Activated T-cell treated with anti-CD3 and anti-CD28 coated beads for 48 hours (primary cell): ENCODE measurements around the gene SPATA18.
"Not testable (repeated sequence)": the region's sequence is repeated elsewhere in the genome, so short reads cannot be mapped to it uniquely, and the experiment has no call there.

Experiments used
- DNase-seq: peaks from one replicate; pipeline ENCODE4 v3.0.0-alpha.2; 2020; ENCODE audit warnings: low read depth

The SPATA18 gene

DNA sequence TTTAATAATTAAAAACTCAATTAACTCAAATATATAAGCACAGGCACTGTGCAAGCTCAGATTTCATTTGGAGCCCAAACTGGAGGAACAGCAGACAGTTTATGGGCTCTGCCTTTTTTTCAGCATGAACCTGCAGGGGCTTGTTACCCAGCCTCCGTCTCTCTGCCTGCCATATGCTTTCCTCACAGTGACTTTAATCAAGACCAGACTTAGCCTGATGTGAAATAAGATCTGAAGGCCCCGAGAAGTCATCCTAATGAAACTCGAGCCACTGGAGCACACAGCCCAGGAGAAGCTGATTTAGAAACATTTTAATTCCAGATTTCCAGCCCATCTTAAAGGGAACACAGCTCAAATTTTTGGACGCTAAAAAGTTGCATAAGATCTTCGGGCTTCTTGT, 55.6 kb downstream of the SPATA18 start:
- DNase-seq, result no peak

DNA sequence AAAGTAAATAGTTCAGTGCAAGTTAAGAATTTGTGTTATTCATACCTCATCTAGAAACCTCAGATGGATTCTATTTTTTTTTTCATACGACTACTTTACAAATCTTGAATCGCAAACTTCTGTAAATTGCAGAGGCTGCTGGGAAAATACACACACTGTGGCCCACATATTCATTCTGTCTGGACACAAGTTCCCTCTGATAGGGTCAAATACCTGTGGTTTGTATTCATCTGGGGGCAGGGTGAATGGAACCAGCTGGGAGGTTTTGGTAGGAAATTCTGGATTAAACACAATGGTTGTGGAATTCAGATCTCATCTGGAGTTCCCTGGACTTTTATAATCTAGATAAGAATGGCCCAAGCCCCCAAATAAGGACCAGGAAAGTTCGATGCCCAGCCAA, 56.2 kb downstream of the SPATA18 start:
- DNase-seq, result no peak

- no peak for DNase-seq
Measured at GRCh38 chr4:52107745-52108144, 56.6 kb downstream of the SPATA18 start.

DNA sequence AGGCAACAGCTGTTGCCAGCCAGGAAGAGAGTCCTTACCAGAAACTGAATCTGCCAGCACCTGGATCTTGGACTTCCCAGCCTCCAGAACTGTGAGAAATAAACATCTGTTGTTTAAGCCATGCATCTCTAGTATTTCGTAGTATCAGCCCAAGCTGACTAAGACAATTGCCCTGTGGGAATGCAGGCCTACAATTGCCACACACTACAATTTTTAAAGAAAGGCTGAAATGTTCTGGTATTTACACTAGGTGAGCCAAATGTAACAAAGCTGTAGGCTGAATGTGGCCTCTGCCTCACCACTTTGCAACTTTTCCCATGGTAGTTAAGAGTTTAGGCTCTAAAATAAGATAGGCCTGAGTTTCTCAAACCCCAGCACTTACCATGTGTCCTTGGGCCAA, 59.1 kb downstream of the SPATA18 start:
- DNase-seq, result no peak

GRCh38 chr4:52111995-52112394, 60.9 kb downstream of the SPATA18 start:
- DNase-seq, result no peak

DNA sequence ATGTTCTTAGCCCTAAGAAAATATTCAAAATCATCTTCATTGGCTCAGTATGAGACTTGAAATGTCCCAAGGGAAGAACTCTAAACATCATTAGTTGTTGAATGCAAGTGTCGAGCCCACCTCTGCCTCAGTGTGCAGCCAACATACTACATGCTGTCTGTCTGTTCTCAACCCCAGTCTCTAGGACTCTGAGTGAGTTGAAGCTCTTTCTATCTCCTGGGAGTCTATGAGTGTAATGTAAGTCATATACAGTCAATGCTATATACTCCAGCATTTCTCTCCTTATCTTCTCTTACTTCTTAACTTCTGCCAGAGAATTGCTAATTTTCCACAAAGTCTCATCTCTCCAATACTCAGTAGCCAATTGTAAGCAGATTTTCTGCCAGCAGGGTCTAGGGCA, 61.3 kb downstream of the SPATA18 start:
- DNase-seq, result no peak

- DNase-seq, result no peak
Measured at GRCh38 chr4:52116641-52117040, 65.5 kb downstream of the SPATA18 start.

- no peak for DNase-seq
Measured at GRCh38 chr4:52126226-52126625, 75.1 kb downstream of the SPATA18 start.

- no peak for DNase-seq
Measured at GRCh38 chr4:52126966-52127365, 75.9 kb downstream of the SPATA18 start.

- DNase-seq, result no peak
Measured at GRCh38 chr4:52135171-52135570, 84.1 kb downstream of the SPATA18 start.

- DNase-seq, result not testable (repeated sequence)
Measured at GRCh38 chr4:52137152-52137551, 86.0 kb downstream of the SPATA18 start.

DNA sequence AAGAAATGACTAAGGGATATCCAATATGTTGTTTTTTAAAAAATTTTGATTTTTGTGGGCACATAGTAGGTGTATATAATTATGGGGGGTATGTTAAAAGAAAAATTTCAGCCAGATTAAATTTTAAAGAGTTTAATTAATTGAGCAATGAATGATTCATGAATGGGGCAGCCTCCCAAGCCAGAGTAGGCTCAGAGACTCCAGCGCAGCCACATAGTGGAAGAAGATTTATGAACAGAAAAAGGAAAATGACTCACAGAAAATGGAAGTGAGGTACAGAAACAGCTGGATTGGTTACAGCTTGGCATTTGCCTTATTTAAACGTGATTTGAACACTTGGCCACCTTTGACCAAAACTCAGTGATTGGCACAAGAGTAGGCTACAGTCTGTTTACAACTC, 91.7 kb downstream of the SPATA18 start:
- DNase-seq, result no peak

- no peak for DNase-seq
Measured at GRCh38 chr4:52143815-52144214, 92.7 kb downstream of the SPATA18 start.

- DNase-seq, result no peak
Measured at GRCh38 chr4:52144372-52144771, 93.3 kb downstream of the SPATA18 start.
